Measurements from ENCODE around the gene NDOR1.

The NDOR1 gene

GRCh38 chr9:137221506-137222111 is 16.1 kb downstream of the NDOR1 start:
- DNase-seq = peak; percentile 34

GRCh38 chr9:137222190-137223077 is 16.9 kb downstream of the NDOR1 start, which contains the start of gene RNF208:
RNF208 (minus strand) TSS chr9:137222240; CDS start chr9:137221212, 1,028 bp downstream.
- no peak for DNase-seq

- DNase-seq = peak; percentile 99
These were observed 17.8 kb downstream of the NDOR1 start for GRCh38 chr9:137223078-137223970.

- DNase-seq = no peak
These were observed 19.6 kb downstream of the NDOR1 start, which contains the start of gene CYSRT1 for GRCh38 chr9:137224830-137225694. CYSRT1 (plus strand) TSS chr9:137225174; CDS start chr9:137225622, 448 bp downstream.

GRCh38 chr9:137225699-137226331 is 20.3 kb downstream of the NDOR1 start:
- DNase-seq = no peak

- DNase-seq = no peak
These were observed 21.0 kb downstream of the NDOR1 start for GRCh38 chr9:137226338-137227053.

GRCh38 chr9:137227054-137227852 is 21.8 kb downstream of the NDOR1 start, which contains the start of gene RNF224:
RNF224 (plus strand) TSS chr9:137227502; CDS start chr9:137228336, 834 bp downstream.
- DNase-seq = peak; percentile 83

- no peak for DNase-seq
These were observed 22.5 kb downstream of the NDOR1 start for GRCh38 chr9:137227853-137228505.

GRCh38 chr9:137228506-137228967 is 23.0 kb downstream of the NDOR1 start:
- DNase-seq = no peak

- no peak for DNase-seq
These were observed 23.7 kb downstream of the NDOR1 start for GRCh38 chr9:137228968-137229896.

- no peak for DNase-seq
These were observed 24.6 kb downstream of the NDOR1 start for GRCh38 chr9:137229903-137230704.

- no peak for DNase-seq
These were observed 25.3 kb downstream of the NDOR1 start, which contains the start of gene SLC34A3 for GRCh38 chr9:137230705-137231371. SLC34A3 (plus strand) TSS chr9:137230901; CDS start chr9:137231703, 802 bp downstream.

GRCh38 chr9:137231372-137232039 is 26.0 kb downstream of the NDOR1 start:
- DNase-seq = no peak

GRCh38 chr9:137232101-137232500 is 26.6 kb downstream of the NDOR1 start:
- DNase-seq = no peak

GRCh38 chr9:137232510-137232909 is 27.0 kb downstream of the NDOR1 start:
- DNase-seq = no peak
